Measurements from ENCODE around the gene ARHGDIB. TPM values are rescaled to one million over a fixed set of nuclear protein-coding genes. Genes with fewer than 3 reads are reported as not detected.

Gene ARHGDIB
- polyA plus RNA-seq, 1 experiment: 8.9 TPM

DNA sequence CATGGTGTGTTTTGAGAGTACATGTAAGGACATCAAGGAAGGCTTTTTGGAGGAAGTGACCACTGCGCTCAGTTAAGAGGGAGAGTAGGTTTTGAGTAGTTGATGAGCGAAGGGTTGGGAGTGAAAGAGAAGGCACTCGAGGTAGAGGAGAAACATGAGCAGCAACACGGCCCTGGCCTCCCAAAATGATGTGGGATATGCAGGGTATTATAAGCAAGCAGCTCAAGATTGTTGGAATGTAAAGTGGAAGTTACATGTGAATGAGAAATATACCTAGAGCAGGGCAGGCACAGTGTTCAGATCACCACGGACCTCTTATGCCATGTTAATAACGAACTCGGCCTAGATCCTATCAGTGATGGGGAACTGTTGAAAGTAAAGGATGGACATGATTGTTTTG lies 2.1 kb upstream of the ARHGDIB start:
- CTCF ChIA-PET: no interaction called here
- H3K27ac ChIP-seq (ENCODE audit: low read depth, low read length): no peak overlapping the region

DNA sequence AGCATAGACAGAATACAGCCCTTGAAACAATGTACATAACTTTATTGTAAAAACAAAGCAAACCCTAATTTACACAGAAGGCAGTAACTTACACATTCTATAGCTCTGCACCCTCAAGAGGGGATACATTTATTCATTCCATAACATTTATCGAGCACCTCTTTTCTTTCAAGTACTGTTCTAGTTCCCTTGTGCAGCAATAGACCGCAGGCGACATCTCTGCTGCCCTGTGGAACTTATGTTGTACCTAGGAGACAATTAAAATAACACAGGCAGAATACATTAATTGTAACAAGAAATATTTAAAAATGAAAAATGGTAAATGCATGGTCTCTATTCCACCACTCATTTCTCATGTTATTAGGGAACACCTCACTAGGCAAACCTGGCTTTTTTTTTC lies 1.4 kb upstream of the ARHGDIB start:
- CTCF ChIA-PET: no interaction called here
- POLR2A ChIA-PET: no interaction called here
- H3K27ac ChIP-seq (ENCODE audit: low read depth, low read length): no peak overlapping the region
- H3K4me3 ChIP-seq (ENCODE audit: low read depth, low read length): no peak overlapping the region
- no peaks in the 10 kb centered on the region for H3K9me3 ChIP-seq (ENCODE audit: control insufficient read depth, insufficient read depth, low read length)
- DNase-seq (ENCODE audit: low read depth, low spot score): no peak
- no peaks in the 10 kb centered on the region for H3K27me3 ChIP-seq (ENCODE audit: control insufficient read depth, insufficient read depth, low read length)
- TF ChIP-seq, protein P1, sequence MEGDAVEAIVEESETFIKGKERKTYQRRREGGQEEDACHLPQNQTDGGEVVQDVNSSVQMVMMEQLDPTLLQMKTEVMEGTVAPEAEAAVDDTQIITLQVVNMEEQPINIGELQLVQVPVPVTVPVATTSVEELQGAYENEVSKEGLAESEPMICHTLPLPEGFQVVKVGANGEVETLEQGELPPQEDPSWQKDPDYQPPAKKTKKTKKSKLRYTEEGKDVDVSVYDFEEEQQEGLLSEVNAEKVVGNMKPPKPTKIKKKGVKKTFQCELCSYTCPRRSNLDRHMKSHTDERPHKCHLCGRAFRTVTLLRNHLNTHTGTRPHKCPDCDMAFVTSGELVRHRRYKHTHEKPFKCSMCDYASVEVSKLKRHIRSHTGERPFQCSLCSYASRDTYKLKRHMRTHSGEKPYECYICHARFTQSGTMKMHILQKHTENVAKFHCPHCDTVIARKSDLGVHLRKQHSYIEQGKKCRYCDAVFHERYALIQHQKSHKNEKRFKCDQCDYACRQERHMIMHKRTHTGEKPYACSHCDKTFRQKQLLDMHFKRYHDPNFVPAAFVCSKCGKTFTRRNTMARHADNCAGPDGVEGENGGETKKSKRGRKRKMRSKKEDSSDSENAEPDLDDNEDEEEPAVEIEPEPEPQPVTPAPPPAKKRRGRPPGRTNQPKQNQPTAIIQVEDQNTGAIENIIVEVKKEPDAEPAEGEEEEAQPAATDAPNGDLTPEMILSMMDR (IDR thresholded peaks at IDR 0.05; ENCODE audit: low read depth, low read length): no peak

More for the DNA sequence above, 2.1 kb upstream of the ARHGDIB start:
- H3K27me3 ChIP-seq (ENCODE audit: control insufficient read depth, insufficient read depth, low read length): no peaks in the 10 kb centered on the region
- no peak for DNase-seq (ENCODE audit: low read depth, low spot score)
- TF ChIP-seq, protein P1 (IDR thresholded peaks at IDR 0.05; ENCODE audit: low read depth, low read length): no peak
- H3K4me3 ChIP-seq (ENCODE audit: low read depth, low read length): no peak overlapping the region
- no peaks in the 10 kb centered on the region for H3K9me3 ChIP-seq (ENCODE audit: control insufficient read depth, insufficient read depth, low read length)
- POLR2A ChIA-PET: no interaction called here

DNA sequence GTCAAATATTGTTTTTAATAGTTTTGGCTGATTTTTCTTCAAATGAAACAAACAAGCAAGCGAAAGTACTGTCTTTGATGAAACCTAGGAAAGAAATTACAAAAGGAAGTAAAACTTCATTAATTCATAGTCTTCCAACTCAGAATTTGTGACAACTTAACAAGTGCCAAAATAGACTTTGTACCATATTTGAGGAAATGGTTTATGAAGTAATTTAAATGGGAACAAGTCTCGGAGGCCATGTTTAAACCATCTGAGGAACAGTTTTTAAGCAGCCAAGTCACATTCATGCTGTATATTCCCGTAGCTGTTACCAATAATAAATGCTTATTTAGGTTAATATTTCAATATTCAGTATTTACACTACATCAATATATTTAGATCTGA lies 745 bp upstream of the ARHGDIB start:
- CTCF ChIA-PET: no interaction called here
- H3K27me3 ChIP-seq (ENCODE audit: control insufficient read depth, insufficient read depth, low read length): no peaks in the 10 kb centered on the region
- TF ChIP-seq, protein P1 (IDR thresholded peaks at IDR 0.05; ENCODE audit: low read depth, low read length): no peak
- no peak overlapping the region for H3K4me3 ChIP-seq (ENCODE audit: low read depth, low read length)
- no peak for DNase-seq (ENCODE audit: low read depth, low spot score)
- POLR2A ChIA-PET: no interaction called here
- H3K27ac ChIP-seq (ENCODE audit: low read depth, low read length): no peak overlapping the region
- H3K9me3 ChIP-seq (ENCODE audit: control insufficient read depth, insufficient read depth, low read length): no peaks in the 10 kb centered on the region

DNA sequence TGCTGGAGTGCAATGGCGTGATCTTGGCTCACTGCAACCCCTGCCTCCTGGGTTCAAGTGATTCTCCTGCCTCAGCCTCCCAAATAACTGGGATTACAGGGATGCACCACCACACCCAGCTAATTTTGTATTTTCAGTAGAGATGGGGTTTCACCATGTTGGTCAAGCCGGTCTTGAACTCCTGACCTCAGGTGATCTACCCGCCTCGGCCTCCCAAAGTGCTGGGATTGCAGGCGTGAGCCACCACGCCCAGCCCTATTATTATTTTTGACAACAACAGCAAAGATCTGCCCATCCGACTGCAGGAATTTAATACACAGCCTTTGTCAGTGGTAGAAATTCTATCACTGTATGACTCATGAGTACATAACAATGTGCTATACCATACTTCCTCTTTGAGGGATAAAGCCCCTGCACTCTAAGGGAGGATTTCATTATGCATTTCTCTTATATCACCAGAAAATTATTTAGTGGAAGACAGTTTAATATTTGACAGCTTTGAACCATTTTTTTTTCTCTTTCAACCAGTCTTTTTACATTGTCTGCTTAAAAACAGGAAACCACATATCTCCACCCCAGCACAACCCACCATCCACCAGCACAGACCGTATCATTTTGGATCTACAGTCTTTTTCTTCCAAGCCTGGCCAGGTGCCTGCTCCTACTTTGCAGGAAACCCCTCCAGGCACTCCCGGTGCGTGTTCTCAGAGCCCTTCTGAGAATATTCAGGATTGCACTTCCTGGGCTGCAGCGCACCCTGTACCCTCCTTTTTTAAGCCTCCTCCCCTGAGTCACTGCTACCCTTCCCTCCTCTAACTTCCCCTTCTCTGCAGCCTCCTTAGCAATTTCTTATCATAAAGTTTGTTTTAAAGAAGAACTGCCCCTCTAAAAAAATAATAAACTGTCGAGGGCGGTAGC lies 594 bp downstream of the ARHGDIB start:
- Histone ChIP-seq H3K9me3 (ENCODE audit: control insufficient read depth, insufficient read depth, low read length) (no peaks in the 10 kb centered on the region), H3K27me3 (ENCODE audit: control insufficient read depth, insufficient read depth, low read length) (no peaks in the 10 kb centered on the region), H3K4me3 (ENCODE audit: low read depth, low read length) (no peak overlapping the region), H3K27ac (ENCODE audit: low read depth, low read length) (no peak overlapping the region)
- DNase-seq (ENCODE audit: low read depth, low spot score): no peak
- POLR2A ChIA-PET: no interaction called here
- CTCF ChIA-PET: interaction anchor here (0.5 kb wide), 1 partner anchor 78 kb away, joined by 10 read pairs; no protein-coding TSS in a partner anchor
- TF ChIP-seq, protein P1 (IDR thresholded peaks at IDR 0.05; ENCODE audit: low read depth, low read length): no peak

DNA sequence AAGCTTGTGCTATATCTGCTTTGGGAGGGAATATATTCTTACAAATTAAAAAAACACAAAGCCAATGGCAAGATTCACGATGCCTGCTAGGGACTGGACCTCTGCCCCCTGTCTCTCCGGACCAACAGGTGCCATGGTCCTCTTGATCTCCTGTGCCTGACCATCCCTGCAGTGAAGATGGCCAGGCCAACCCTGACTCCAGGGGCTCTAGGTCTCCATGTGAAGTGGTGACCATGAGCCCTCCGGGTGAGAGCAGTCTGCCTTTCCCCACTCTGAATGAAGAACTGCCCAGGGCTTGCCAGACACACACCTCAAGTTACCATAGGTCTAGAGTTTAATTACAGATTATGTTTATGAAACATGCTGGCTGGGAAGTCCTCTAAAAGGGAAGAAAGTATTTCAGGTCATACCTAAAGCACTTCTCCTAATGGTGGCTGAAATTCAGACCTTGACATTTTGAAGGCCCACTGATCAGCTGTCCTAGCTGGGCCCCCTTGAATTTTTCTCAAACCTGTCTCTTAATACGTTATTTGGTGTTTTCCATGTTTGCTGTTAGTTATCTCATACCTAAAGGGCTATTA lies 1.4 kb downstream of the ARHGDIB start:
- TF ChIP-seq, protein P1 (IDR thresholded peaks at IDR 0.05; ENCODE audit: low read depth, low read length): no peak
- ChIA-PET POLR2A (no interaction called here), CTCF (no interaction called here)
- DNase-seq (ENCODE audit: low read depth, low spot score): no peak
- Histone ChIP-seq H3K27ac (ENCODE audit: low read depth, low read length) (no peak overlapping the region), H3K27me3 (ENCODE audit: control insufficient read depth, insufficient read depth, low read length) (no peaks in the 10 kb centered on the region), H3K9me3 (ENCODE audit: control insufficient read depth, insufficient read depth, low read length) (no peaks in the 10 kb centered on the region), H3K4me3 (ENCODE audit: low read depth, low read length) (no peak overlapping the region)
